MG63 (cell line): ENCODE measurements around the gene RAB28. TPM values are rescaled to one million over a fixed set of nuclear protein-coding genes. Genes with fewer than 3 reads are reported as not detected.

Source experiments
- DNase-seq: peaks from one replicate; pipeline ENCODE4 v3.0.0-alpha.2; 2020
- H3K27me3 ChIP-seq: fragments of 250-450 bp; sonication (Bioruptor Pico); 2 replicates; pipeline ENCODE4 v1.5.1; 2020; ENCODE audit warnings: mild to moderate bottlenecking, moderate library complexity
- H3K36me3 ChIP-seq: fragments of 250-450 bp; sonication (Bioruptor Pico); 2 replicates; pipeline ENCODE4 v1.5.1; 2020; ENCODE audit warnings: mild to moderate bottlenecking, moderate library complexity
- H3K4me3 ChIP-seq: fragments of 250-450 bp; sonication (Bioruptor Pico); 2 replicates; pipeline ENCODE4 v1.5.1; 2020; ENCODE audit warnings: mild to moderate bottlenecking, moderate library complexity
- H3K9me3 ChIP-seq: fragments of 250-450 bp; sonication (Bioruptor Pico); 2 replicates; pipeline ENCODE4 v1.5.1; 2020; ENCODE audit warnings: mild to moderate bottlenecking, moderate library complexity
- total RNA-seq: library from RNA; depleted of rRNA; stranded (reverse); fragments of >200 nt; shearing (Covaris generic); gene quantifications from 2 replicates; pipeline ENCODE4 v1.2.3, GENCODE V29; 2014; ENCODE audit warnings: low replicate concordance

The RAB28 gene
- total RNA-seq, 1 experiment from 2014 or later = 9.5 TPM

DNA sequence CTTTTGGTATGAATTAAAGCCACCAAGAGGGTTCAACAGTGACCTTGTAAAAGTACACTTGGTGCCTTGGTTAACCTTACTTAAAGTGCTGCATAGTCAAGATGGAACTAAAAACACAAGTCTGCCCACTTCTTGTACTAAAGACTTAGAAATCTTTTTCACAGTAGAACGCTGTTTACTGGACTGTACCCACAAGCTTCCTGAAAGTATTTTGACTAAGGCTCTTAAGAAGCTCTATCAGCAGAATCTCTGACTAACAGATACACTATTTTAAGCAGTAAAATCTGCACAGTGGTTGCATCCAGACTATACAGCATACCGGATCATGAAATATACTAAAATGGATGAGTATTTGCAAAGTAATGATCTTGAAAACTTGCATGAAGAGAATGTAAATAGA, 7.2 kb downstream of the RAB28 start:
- Histone ChIP-seq H3K9me3 (no peaks in the 10 kb centered on the region), H3K36me3 (no peaks in the 10 kb centered on the region; the same call in 1 of the 2 replicates), H3K4me3 (no peak overlapping the region), H3K27me3 (no peaks in the 10 kb centered on the region)
- no peak for DNase-seq

DNA sequence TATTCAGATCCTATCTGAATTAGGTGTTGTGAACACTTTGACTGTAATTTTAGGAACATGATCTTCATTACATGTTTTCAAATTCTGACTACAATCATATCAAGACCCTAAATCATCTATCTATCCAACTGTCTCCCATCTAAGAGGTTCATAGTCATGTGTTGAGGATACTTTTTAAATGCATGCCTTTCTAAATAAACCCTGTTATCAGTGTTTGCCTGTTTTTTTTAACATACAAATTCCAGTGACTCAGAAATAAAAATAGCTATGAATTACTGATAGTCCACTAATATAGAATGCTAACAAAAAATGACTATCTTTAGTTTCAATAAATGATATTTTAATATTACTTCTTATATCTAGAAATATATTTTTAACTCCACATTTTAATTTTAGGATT, 8.0 kb downstream of the RAB28 start:
- H3K9me3 ChIP-seq = no peaks in the 10 kb centered on the region
- DNase-seq = no peak

DNA sequence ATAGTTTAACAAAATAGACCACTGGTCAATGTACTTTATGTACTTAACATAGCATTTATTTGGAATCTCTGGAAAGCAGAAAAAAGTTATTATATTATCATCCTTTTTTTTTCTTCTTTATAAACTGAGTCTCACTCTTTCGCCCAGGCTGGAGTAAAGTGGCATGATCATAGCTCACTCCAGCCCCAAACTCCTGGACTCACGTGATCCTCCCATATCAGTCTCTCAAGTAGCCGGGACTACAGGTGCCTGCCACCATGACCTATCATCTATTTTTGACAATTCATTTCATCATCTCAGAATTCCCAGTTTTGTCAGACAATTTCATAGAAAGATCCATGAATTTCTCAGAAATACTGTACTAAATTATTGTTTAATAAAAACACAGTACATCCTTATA, 12.7 kb downstream of the RAB28 start:
- H3K9me3 ChIP-seq = no peaks in the 10 kb centered on the region
- no peak overlapping the region for H3K4me3 ChIP-seq
- H3K27me3 ChIP-seq = no peaks in the 10 kb centered on the region
- DNase-seq = no peak
- no peaks in the 10 kb centered on the region for H3K36me3 ChIP-seq

More for the DNA sequence above, 8.0 kb downstream of the RAB28 start:
- H3K27me3 ChIP-seq = no peaks in the 10 kb centered on the region
- H3K36me3 ChIP-seq = no peaks in the 10 kb centered on the region; the same call in 1 of the 2 replicates
- no peak overlapping the region for H3K4me3 ChIP-seq

DNA sequence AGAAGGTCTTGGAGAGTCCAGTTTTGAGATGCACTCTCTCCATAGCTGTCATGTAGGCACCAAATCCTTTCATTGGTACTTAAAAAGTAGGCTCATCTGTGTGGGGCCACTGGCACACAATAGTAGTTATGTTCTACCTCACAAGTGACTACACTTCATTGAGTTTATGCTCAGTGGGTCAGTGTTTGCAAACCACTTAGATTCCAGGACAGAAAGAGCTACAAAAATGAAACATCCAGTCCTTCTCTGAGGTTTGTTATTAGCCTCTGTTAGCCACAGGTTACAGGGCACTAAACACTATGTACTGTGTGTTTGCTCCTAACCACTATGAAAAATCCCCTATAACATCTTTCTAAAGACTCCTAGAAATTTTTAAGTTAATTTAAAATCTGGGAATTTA, 13.8 kb downstream of the RAB28 start:
- H3K9me3 ChIP-seq = no peaks in the 10 kb centered on the region
- H3K36me3 ChIP-seq = no peaks in the 10 kb centered on the region
- H3K4me3 ChIP-seq = no peak overlapping the region
- H3K27me3 ChIP-seq = no peaks in the 10 kb centered on the region
- DNase-seq = no peak

DNA sequence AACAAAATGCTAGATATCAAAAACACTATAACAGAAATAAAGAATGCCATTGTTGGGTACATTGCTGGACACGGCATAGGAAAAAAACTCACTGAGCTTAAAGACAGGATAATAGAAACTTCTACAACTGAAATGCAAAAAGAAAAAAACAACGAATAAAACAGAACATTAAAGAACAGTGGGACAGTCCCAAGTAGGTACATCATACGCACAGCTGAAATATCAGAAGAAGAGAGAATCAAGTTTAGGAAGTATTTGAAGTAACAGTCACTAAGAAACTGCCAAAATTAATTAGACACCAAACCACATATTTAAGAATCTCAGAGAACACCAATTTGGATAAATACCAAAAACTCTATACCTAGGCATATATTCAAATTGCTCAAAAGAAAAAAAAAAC, 19.2 kb downstream of the RAB28 start:
- no peak for DNase-seq
- Histone ChIP-seq H3K27me3 (no peaks in the 10 kb centered on the region), H3K4me3 (no peak overlapping the region), H3K9me3 (no peaks in the 10 kb centered on the region), H3K36me3 (no peaks in the 10 kb centered on the region; the same call in 1 of the 2 replicates)

DNA sequence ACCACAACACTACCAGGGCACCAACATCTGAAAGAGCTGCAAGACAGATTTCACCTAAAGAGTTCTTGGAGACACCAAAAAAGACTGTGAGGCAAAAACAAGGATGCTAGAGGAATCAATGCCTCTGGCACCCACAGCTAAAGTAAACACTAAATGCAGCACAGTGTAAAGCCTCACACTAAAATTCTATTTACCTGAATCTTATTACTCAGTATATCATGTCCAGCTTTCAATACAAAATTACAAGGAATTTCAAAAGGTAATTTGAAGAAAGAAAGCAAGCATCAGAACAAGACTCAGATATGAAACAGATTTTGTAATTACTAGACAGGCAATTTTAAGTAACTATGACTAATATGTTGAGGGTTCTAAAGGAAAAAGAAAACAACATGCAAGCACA, 19.6 kb downstream of the RAB28 start:
- no peaks in the 10 kb centered on the region for H3K27me3 ChIP-seq
- no peak for DNase-seq
- H3K4me3 ChIP-seq = no peak overlapping the region
- no peaks in the 10 kb centered on the region; the same call in 1 of the 2 replicates for H3K36me3 ChIP-seq
- H3K9me3 ChIP-seq = no peaks in the 10 kb centered on the region

DNA sequence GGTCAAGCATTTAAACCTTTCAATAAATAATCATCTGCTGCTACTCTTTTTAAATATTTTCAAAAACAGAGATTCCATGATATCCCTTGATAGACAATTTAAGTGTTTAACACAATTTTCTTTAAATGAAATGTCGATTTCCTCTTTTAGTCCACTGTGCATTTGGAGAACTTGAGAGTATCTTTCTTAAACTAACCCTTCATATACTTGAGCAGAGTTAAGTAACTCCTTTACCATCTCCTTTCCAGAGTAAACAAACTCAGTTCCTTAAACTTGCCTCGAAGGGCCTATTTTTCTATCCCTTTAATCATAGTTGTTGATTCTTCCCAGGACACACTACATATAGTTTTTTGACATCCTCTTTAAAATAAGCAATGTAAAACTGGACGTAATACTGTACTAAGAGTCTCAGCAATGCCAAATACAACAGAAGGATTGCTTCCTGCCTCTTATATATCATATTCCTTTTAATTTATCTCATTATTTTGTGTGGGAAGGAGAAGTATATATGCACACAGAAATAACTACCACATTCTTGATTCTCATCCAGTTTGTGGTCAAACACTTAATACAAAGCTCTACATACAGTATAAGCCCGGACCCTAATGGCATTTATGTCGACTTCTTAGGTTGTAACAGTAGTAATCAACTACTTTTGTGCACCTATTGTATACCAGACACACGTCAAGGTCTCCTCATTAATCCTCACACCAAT, 22.8 kb downstream of the RAB28 start:
- Histone ChIP-seq H3K9me3 (no peaks in the 10 kb centered on the region), H3K27me3 (no peaks in the 10 kb centered on the region)
- DNase-seq = no peak

DNA sequence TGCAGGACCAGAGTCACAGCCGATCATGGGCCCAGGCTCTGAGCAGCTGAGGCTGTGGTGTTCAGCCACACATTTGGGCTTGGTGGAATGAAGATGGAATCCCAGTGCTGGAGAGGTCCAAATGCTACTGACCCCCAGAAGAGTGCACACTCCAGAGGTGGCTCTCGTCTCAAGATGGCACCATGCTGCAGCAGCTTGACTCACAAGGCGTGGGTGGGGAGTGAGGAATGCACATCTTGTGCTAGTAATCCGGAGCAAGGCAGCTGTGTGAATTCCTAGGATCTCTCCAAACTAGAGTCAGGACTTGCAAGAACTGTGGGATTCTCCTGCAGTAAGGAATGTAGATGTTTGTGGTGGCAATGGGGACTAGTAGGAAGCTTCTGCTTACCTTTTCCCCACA, 28.7 kb downstream of the RAB28 start:
- no peak for DNase-seq

More for the DNA sequence above, 22.8 kb downstream of the RAB28 start:
- Histone ChIP-seq H3K4me3 (no peak overlapping the region), H3K36me3 (no peaks in the 10 kb centered on the region; the same call in 1 of the 2 replicates)

DNA sequence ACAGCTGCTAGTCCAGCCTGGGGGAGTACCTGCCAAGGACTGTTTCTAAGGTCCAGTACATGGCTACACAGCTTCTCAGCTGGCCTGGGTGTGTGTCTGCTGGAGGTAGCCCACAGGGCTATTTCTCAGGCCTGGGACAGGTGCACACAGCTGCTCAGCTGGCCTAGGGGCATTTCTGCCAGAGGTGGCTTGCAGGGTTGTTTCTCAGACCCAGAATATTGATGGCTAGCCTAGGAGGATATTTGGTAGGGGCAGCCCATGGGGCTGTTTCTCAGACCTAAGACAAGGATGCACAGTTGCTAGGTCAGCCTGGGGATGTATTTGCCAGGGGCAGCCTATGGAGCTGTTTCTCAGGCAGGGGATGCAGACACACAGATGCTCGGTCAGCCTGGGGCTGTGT, 29.4 kb downstream of the RAB28 start:
- peaks cover 5% of the 10 kb centered on the region; the same call in 1 of the 2 replicates for H3K36me3 ChIP-seq
- H3K9me3 ChIP-seq = no peaks in the 10 kb centered on the region; the same call in 1 of the 2 replicates
- no peak overlapping the region for H3K4me3 ChIP-seq
- DNase-seq = no peak
- no peaks in the 10 kb centered on the region for H3K27me3 ChIP-seq

More for the DNA sequence above, 28.7 kb downstream of the RAB28 start:
- peaks cover 5% of the 10 kb centered on the region; the same call in 1 of the 2 replicates for H3K36me3 ChIP-seq
- H3K9me3 ChIP-seq = no peaks in the 10 kb centered on the region; the same call in 1 of the 2 replicates
- no peaks in the 10 kb centered on the region for H3K27me3 ChIP-seq
- no peak overlapping the region for H3K4me3 ChIP-seq

DNA sequence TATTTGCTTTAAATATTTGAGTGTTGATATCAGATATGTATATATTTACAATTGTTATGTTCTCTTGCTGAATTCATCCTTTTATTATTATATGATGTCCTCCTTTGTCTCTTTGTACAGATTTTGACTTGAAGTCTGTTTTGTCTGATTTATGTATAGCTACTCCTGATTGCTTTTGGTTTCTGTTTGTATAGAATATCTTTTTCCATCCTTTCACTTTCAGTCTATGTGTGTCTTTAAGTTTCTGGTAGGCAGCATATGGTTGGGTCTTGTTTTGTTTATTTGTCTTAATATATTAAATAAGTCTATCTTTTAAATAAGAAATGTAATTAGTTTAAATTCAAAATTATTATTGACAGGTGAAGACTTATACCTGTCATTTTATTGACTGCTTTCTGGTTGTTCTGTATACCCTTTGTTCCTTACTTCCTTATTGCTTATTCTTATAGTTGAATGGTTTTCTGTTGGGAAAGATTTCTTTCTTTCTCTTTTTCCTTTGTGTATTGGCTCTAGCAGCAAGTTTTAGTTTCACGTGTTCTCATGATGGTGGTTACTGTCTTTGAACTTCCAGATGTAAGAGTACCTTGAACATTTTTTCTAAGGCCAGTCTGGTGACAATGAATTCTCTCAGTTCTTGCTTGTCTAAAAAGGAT, 31.1 kb downstream of the RAB28 start:
- no peaks in the 10 kb centered on the region; the same call in 1 of the 2 replicates for H3K9me3 ChIP-seq
- H3K36me3 ChIP-seq = peaks cover 5% of the 10 kb centered on the region; the same call in 1 of the 2 replicates
- DNase-seq = no peak
- no peak overlapping the region for H3K4me3 ChIP-seq
- no peaks in the 10 kb centered on the region for H3K27me3 ChIP-seq

DNA sequence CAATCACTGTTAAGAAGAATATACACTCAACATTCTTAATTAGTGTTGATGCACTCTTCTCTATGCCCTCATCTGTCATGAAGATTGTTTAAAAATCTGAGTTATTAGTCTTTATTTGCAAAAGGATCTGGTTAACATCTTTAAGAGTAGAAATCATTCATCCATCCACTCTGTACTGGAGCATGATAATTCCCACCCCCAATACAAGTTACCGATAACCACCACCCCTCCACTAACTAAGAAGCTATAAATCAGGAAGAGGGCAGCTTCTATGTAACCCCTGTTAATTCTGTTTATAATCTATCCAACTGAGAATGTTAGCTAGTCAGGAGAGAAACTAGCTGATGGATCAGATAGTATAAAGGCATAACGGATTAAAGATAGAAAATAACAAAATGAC, 34.5 kb downstream of the RAB28 start:
- Histone ChIP-seq H3K4me3 (no peak overlapping the region), H3K36me3 (no peaks in the 10 kb centered on the region), H3K9me3 (no peaks in the 10 kb centered on the region; the same call in 1 of the 2 replicates), H3K27me3 (no peaks in the 10 kb centered on the region)
- DNase-seq = no peak

DNA sequence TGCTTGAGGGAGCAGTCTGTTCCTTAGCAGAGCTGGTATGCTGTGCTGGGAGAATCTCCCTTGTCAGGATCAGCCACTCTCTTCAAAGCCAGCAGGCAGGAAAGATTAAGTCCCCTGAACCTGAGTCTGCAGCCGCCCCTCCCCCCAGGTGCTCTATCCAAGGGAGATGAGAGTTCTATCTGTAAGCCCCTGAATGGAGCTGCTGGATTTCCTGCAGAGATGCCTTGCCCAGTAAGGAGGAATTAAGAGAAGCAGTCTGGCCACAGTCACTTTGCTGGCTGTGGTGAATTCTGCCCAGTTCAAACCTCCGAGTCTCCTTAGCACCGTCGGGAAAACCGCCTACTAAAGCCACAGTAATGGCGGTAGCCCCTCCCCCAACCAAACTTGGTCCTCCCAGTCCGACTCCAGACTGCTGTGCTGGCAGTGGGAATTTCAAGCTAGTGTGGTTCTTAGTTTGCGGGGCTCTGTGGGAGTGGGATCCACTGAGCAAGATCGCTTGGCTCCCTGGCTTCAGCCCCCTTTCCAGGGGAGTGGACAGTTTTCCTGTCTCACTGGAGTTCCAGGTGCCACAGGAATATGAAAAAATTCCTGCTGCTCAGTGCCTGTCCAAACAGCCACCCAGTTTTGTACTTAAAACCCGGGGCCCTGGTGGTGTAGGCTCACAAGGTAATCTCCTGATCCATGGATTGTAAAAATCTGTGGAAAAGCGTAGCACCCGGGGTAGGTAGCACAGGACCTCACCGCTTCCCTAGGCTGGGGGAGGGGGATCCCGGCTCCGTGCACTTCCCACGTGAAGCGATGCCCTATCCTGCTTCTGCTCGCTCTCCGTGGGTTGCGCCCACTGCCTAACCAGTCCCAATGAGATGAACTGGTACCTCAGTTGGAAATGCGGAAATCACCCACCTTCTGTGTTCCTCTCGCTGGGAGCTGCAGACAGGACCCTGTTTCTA, 38.0 kb downstream of the RAB28 start:
- no peak overlapping the region for H3K4me3 ChIP-seq
- no peaks in the 10 kb centered on the region for H3K36me3 ChIP-seq
- no peaks in the 10 kb centered on the region for H3K27me3 ChIP-seq
- H3K9me3 ChIP-seq = no peaks in the 10 kb centered on the region
- no peak for DNase-seq

DNA sequence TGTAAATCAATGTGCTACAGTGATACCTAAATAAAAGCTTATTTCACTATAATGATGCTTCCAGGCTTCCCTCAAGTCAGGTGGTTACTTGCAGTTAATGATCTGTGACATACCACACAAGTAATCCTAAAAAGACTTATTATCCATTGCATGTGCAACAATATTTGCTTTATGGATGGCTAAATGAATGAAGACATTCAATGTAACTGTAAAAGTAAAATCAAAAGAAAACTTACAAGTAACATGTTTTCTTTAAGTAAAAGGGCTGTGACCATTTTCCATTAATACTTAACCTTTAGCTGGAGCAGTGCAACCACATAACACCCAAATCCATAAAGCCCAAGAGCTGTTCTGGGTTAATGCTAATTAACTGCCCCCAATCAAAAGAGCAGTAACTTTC, 42.6 kb downstream of the RAB28 start:
- no peaks in the 10 kb centered on the region for H3K36me3 ChIP-seq
- no peak for DNase-seq

DNA sequence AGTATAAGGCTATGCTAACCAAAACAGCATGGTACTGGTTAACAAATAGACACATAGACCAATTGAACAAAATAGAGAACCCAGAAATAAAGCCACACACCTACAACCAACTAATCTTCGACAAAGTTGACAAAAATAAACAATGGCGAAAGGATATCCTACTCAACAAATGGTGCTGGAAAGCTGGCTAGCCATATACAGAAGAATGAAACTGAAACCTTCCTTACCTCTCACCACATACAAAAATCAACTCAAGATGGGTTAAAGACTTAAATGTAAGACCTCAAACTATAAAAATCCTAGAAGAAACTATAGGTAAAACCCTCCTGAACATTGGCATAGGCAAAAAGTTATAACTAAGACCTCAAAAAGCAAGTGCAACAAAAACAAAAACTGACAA, 47.2 kb downstream of the RAB28 start:
- 0 out of 2 replicates have a peak, but pooled peaks cover 2% of the 10 kb centered on the region for H3K9me3 ChIP-seq
- H3K4me3 ChIP-seq = no peak overlapping the region
- H3K36me3 ChIP-seq = no peaks in the 10 kb centered on the region
- no peak for DNase-seq
- no peaks in the 10 kb centered on the region for H3K27me3 ChIP-seq

More for the DNA sequence above, 42.6 kb downstream of the RAB28 start:
- Histone ChIP-seq H3K9me3 (0 out of 2 replicates have a peak, but pooled peaks cover 2% of the 10 kb centered on the region), H3K27me3 (no peaks in the 10 kb centered on the region), H3K4me3 (no peak overlapping the region)

DNA sequence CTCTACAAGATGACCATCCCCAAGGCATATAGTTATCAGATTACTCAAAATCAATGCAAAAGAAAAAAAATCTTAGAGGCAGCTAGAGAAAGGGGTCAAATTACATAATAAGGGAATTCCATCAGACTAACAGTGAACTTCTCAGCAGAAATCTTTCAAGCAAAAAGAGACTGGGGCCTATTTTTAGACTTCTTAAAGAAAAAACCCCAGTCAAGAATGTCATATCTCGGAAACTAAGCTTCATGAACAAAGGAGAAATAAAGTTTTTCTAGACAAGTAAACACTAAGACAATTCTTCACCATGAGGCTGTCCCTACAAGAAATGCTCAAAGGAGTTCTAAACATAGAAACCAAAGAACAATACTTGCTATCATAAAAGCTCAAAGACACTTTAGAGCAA, 51.7 kb downstream of the RAB28 start:
- no peak for DNase-seq
- Histone ChIP-seq H3K27me3 (no peaks in the 10 kb centered on the region), H3K36me3 (no peaks in the 10 kb centered on the region), H3K4me3 (no peak overlapping the region), H3K9me3 (0 out of 2 replicates have a peak, but pooled peaks cover 2% of the 10 kb centered on the region)

DNA sequence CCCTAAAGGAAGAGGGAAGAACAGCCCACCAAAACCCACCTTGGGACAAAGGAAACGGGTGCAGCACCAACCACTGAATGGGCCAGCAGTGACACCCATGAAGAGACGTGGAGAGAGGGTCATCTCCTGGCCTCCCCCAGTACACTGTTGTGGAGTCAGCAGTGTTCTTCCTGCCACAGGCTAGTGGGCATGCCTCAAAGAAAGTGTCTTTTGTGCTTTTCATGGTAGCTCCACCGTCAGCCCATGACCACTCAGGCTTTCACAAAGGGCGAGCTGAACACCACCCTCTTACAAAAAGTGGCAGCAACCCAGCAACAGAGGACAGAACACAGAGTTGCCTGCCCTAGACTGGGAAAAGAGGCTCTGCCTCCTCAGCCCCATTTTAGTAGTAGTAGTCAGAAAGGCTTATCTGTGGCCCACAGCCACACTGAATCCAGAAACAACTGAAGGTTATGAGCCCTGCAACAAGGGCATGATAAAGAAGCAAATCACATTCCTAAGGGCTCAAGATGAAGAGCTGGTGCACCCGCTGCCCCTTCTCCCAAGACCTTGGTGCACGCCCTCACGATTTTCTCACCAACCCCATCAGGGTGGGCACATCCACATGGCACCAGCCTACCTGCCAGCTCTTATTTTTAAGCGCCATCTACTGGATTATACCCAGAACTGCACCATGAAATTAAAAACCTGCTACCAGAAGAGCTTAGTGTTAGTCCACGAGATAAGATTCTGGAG, 53.1 kb downstream of the RAB28 start:
- H3K9me3 ChIP-seq = no peaks in the 10 kb centered on the region
- H3K27me3 ChIP-seq = no peaks in the 10 kb centered on the region
- H3K36me3 ChIP-seq = no peaks in the 10 kb centered on the region
- no peak overlapping the region for H3K4me3 ChIP-seq
- DNase-seq = no peak
